ENCODE measurements around the gene HDAC4.

DNA sequence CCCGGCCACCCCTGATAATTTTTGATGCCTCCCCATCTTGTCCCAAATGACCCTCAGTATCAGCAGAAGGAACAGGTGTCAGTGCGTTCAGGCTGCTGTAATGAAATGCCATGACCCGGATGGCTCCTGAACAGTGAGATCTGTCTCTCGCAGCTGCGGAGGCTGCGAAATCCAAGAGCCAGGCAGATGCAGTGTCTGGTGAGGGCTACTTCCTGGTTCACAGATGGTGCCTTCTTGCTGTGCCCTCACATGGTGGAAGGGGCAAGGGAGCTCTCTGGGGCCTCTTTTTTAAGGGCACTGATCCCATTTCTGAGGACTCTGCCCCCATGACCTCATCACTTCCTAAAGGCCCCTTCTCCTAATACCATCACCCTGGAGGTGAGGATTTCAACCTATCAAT lies 400.7 kb downstream of the HDAC4 start:
- TF ChIP-seq ZNF776 (tag by site-specific recombination; IDR thresholded peaks at IDR 0.05; ENCODE audit: borderline replicate concordance) (no peak), SP2 (tag by site-specific recombination; IDR thresholded peaks at IDR 0.05) (no peak), ZEB2 (tag by site-specific recombination; IDR thresholded peaks at IDR 0.05) (no peak), WT1 (tag by site-specific recombination; IDR thresholded peaks at IDR 0.05) (no peak), ZNF777 (tag by site-specific recombination; IDR thresholded peaks at IDR 0.05; ENCODE audit: borderline replicate concordance) (no peak), ZNF266 (tag by site-specific recombination; IDR thresholded peaks at IDR 0.05; ENCODE audit: low read depth) (no peak)
- TF ChIP-seq, protein P1, sequence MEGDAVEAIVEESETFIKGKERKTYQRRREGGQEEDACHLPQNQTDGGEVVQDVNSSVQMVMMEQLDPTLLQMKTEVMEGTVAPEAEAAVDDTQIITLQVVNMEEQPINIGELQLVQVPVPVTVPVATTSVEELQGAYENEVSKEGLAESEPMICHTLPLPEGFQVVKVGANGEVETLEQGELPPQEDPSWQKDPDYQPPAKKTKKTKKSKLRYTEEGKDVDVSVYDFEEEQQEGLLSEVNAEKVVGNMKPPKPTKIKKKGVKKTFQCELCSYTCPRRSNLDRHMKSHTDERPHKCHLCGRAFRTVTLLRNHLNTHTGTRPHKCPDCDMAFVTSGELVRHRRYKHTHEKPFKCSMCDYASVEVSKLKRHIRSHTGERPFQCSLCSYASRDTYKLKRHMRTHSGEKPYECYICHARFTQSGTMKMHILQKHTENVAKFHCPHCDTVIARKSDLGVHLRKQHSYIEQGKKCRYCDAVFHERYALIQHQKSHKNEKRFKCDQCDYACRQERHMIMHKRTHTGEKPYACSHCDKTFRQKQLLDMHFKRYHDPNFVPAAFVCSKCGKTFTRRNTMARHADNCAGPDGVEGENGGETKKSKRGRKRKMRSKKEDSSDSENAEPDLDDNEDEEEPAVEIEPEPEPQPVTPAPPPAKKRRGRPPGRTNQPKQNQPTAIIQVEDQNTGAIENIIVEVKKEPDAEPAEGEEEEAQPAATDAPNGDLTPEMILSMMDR (tag by site-specific recombination; IDR thresholded peaks at IDR 0.05) = no peak
- TF ChIP-seq, protein P2, sequence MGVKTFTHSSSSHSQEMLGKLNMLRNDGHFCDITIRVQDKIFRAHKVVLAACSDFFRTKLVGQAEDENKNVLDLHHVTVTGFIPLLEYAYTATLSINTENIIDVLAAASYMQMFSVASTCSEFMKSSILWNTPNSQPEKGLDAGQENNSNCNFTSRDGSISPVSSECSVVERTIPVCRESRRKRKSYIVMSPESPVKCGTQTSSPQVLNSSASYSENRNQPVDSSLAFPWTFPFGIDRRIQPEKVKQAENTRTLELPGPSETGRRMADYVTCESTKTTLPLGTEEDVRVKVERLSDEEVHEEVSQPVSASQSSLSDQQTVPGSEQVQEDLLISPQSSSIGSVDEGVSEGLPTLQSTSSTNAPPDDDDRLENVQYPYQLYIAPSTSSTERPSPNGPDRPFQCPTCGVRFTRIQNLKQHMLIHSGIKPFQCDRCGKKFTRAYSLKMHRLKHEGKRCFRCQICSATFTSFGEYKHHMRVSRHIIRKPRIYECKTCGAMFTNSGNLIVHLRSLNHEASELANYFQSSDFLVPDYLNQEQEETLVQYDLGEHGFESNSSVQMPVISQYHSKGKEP (tag by site-specific recombination; IDR thresholded peaks at IDR 0.05) = no peak
- TF ChIP-seq, protein P3, sequence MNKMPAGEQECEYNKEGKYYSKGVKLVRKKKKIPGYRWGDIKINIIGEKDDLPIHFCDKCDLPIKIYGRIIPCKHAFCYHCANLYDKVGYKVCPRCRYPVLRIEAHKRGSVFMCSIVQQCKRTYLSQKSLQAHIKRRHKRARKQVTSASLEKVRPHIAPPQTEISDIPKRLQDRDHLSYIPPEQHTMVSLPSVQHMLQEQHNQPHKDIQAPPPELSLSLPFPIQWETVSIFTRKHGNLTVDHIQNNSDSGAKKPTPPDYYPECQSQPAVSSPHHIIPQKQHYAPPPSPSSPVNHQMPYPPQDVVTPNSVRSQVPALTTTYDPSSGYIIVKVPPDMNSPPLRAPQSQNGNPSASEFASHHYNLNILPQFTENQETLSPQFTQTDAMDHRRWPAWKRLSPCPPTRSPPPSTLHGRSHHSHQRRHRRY (tag by site-specific recombination; IDR thresholded peaks at IDR 0.05) = no peak
